Stimulated activated CD4-positive, alpha-beta T cell treated with anti-CD3 and anti-CD28 coated beads, Interleukin-15, amount 100 ng/mL, for 48 hours (primary cell): Measurements from ENCODE around the gene WDR55.
"Not testable (repeated sequence)": the region's sequence is repeated elsewhere in the genome, so short reads cannot be mapped to it uniquely, and the experiment has no call there.

Experiments
- DNase-seq, 2 donors: peaks; one replicate each; pipeline ENCODE4 v3.0.0-alpha.2; 2020; ENCODE audit warnings: low read depth in 2 of 2

WDR55 gene, protein sequence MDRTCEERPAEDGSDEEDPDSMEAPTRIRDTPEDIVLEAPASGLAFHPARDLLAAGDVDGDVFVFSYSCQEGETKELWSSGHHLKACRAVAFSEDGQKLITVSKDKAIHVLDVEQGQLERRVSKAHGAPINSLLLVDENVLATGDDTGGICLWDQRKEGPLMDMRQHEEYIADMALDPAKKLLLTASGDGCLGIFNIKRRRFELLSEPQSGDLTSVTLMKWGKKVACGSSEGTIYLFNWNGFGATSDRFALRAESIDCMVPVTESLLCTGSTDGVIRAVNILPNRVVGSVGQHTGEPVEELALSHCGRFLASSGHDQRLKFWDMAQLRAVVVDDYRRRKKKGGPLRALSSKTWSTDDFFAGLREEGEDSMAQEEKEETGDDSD

DNA sequence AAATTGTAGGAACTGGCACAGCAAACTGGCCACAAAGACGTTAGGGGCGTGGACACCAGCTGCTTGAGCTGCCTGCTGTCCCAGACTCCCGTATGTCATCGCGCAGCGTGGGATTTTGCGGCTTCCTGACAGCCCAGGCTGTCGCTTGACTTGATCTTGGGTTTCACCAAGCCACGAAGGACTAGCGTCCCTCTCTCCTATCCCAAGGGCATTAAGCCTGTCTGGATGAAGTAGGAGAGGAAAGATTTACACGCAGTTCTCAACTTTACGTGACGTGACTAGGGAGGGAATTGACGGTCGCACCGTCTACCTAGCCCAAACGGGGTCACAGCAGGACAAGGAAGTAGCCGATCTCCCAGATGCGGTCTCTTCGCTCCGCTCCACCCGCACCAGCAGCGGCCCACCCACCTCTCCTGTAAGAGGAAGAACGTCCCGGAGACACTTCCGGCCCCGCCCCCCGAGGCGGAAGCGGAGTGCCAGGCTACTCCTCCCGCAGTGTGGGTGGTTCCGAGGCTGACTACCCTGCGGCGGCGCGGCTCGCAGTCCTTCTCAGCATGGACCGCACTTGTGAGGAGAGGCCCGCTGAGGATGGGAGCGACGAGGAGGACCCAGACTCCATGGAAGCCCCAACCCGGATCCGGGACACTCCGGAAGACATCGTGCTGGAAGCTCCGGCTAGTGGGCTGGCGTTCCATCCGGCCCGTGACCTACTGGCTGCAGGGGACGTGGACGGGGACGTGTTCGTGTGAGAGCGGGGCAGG is at the start of gene WDR55:
TSS of gene WDR55 (plus strand) at position 546 of the 761 bp plus-strand sequence. CDS start at position 555, 9 bp downstream.
- DNase-seq = peak; percentile 95 to 96

DNA sequence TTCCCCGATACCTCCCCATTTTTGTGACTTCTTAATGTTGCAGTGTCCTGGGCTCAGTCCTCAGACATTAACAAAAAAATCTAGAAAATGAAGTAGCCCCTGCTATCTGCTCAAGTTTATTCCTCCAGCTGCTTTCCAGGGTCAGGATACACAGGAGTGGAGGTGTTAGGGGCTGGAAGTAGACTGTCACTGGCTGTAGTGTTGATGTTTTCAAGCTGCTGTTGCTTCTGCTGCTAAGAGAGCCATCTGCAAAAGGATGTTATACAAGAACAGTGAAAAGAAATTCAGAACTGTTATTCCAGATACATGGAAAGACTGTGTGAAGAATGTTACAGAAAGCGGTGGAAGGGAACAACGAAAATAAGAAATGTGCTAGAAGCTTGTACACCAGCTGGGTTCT is 42.4 kb upstream of the WDR55 start:
- no peak for DNase-seq

- DNase-seq = not testable (repeated sequence)
These were observed 41.6 kb upstream of the WDR55 start for GRCh38 chr5:140623061-140623460.

DNA sequence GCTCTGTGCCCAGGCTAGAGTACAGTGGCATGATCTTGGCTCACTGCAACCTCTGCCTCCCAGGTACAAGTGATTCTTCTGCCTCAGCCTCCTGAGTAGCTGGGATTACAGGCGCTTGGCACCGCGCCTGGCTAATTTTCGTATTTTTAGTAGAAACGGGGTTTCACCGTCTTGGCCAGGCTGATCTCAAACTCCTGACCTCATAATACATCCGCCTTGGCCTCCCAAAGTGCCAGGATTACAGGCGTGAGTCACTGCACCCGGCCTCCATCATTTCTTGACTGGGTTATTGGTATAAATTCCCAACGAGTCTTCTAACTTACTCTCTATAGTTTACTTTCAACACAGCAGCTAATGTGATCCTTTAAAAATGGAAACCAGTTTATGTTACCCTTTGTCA is 39.8 kb upstream of the WDR55 start:
- DNase-seq = not testable (repeated sequence)

- DNase-seq = no peak
These were observed 36.7 kb upstream of the WDR55 start for GRCh38 chr5:140627972-140628371.

DNA sequence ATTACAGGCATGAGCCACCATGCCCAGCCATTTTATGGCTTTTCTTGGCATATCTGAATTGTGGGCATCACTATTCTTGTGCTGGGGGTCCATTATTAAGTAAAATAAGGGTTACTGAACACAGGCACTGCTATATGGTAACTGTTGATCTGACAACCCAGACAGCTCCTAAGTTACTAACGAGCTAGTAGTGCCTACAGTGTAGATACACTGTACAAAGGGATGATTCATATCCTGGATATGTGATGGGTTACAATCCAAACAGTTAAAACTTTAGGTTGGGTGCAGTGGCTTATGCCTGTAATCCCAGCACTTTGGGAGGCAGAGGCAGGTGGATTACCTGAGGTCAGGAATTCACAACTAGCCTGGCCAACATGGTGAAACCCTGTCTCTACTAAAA is 36.0 kb upstream of the WDR55 start:
- DNase-seq = no peak

GRCh38 chr5:140630292-140631035 is 34.2 kb upstream of the WDR55 start:
- DNase-seq = no peak

- no peak for DNase-seq
These were observed 33.7 kb upstream of the WDR55 start for GRCh38 chr5:140631036-140631417.

DNA sequence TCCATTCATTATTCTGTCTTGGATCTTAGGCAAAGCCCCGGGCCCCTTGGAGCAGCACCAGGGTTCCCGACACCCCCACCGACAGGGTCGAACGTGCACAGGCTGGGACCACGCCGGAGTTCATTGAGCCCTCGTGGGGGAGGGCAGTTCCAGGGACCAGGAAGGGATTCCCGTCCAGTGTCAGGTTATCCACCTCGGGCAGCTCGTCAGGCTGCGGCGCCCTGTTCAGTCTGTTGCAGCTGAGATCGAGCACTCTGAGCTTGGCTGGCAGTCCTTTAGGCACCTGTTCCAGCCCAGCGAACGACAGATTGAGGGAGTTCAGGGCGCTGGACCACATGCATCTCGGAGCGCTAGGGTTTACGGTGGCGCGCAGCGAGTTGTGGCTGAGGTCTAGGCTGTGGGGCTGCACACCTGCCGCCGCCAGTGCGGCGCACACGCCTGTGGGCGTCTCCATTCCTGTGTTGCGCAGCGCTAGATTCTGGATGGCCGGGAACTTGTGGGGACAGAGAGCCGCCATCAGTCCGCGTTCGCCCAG is 32.8 kb upstream of the WDR55 start:
- DNase-seq = no peak

GRCh38 chr5:140632366-140633020 is 32.2 kb upstream of the WDR55 start:
- DNase-seq = no peak

- DNase-seq = no peak
These were observed 31.7 kb upstream of the WDR55 start, which contains the start of gene CD14 for GRCh38 chr5:140633021-140633471. TSS of gene CD14 (minus strand) at chr5:140633175. CDS start at chr5:140633071, 104 bp downstream.

GRCh38 chr5:140633501-140633900 is 31.2 kb upstream of the WDR55 start:
- no peak for DNase-seq

- no peak for DNase-seq
These were observed 30.6 kb upstream of the WDR55 start for GRCh38 chr5:140634103-140634502.

GRCh38 chr5:140635291-140636257 is 29.1 kb upstream of the WDR55 start:
- no peak for DNase-seq

- DNase-seq = no peak
These were observed 27.2 kb upstream of the WDR55 start for GRCh38 chr5:140637371-140638100.

DNA sequence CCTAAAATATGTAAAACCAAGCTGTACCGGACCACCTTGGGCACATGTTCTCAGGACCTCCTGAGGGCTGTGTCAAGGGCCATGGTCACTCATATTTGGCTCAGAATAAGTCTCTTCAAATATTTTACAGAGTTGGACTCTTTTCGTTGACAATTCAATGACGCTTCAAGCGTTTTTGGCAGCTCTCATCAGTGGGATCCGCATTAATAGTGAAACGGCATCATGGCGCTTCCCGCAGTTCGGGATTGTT is 25.9 kb upstream of the WDR55 start:
- not testable (repeated sequence) for DNase-seq

DNA sequence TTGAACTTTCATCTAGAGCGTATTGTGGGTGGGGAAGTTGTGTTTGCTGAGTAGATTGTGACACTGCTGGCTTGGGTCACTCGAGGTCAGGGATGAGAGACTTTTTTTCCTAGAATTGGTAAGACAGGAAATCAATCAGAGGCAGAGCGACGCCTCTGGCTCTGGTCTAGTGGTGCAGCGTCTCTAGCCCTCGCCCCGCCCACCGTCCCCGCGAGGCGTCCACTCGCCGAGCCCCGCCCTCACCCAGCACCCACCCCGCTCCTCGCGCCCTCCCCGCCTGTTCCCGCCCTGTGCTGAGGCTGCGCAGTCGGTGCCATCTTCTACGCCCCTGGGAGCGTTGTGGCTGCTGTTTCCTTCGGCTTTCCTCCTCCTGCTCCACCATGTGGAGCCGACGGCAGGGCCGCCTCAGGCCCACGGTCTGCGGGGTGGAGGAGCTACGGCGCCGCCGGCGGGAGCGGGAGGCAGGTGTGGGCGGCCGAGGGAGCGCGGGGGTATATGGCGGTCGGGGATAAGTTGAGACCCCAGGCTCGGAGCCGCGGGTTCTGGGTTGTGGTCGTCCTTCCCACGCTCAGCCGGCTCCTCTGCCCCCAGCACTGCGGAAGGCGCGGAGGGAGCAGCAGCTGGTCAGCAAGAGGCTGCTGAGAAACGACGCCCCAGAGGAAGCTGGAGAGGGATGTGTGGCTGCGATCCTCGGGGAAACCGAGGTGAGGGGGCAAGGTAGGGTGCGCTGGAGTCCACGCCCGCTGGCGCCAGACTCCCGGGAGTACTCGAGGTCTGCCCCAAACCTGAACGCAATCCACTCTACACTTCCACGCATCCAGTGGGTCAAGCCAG is 25.3 kb upstream of the WDR55 start, which contains the start of gene TMCO6:
TSS of gene TMCO6 (plus strand) at position 304 of the 834 bp plus-strand sequence. CDS start at position 381, 77 bp downstream.
- peak; percentile 96 to 98 for DNase-seq

DNA sequence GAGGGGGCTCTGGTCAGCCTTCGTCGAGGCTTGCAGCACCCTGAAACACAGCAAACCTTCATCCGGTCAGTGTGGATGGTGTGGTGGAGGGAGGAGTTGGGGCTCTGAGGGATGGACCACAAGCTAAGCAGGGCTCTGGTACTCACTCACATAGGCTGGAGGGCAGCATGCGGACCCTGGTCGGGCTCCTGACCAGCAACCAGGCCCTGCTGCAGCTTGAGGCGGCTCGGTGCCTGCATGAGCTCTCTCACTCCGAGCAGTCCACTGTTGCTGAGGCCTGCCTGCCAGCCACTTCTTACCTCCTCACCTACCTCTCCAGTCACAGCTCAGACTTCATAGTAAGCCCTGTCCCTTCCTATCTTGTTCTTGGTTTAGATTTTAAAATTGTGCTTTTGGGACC is 23.0 kb upstream of the WDR55 start:
- DNase-seq = no peak

GRCh38 chr5:140642718-140643117 is 22.0 kb upstream of the WDR55 start:
- no peak for DNase-seq
